PC-9 (cell line): Measurements from ENCODE around the gene PSD2.

ENCODE experiments used
- CTCF ChIP-seq: fragments of 200-600 bp; sonication (generic); conservative IDR thresholded peaks from 2 replicates; pipeline ENCODE4 v1.6.1; 2017; ENCODE audit warnings: mixed run types, antibody characterized with exemption, mild to moderate bottlenecking, moderate library complexity
- EZH2 ChIP-seq: fragments of 200-600 bp; sonication (generic); IDR thresholded peaks from 2 replicates; pipeline ENCODE4 v1.8.0; 2017; ENCODE audit warnings: antibody characterized with exemption, low read depth

- TF ChIP-seq CTCF (no peak), EZH2 (no peak)
Measured at GRCh38 chr5:139867109-139867508, 71.5 kb downstream of the PSD2 start.
